HAP-1 (cell line): ENCODE data around the gene SOX6.
"Not testable (repeated sequence)": the region's sequence is repeated elsewhere in the genome, so short reads cannot be mapped to it uniquely, and the experiment has no call there.

Experiments used
- DNase-seq, 2 experiments: peaks; one replicate each; pipeline ENCODE4 v3.0.0-alpha.2; 2016 to 2020; ENCODE audit warnings: low spot score in 2 of 2
- H3K27me3 ChIP-seq: fragments of 250-450 bp; sonication (Bioruptor Pico); 2 replicates; pipeline ENCODE4 v1.5.1; 2020; ENCODE audit warnings: low read depth, mild to moderate bottlenecking, moderate library complexity
- H3K36me3 ChIP-seq: fragments of 250-450 bp; sonication (Bioruptor Pico); replicated peaks from 2 replicates; pipeline ENCODE4 v1.5.1; 2020; ENCODE audit warnings: mild to moderate bottlenecking
- H3K4me1 ChIP-seq: fragments of 250-450 bp; sonication (Bioruptor Pico); 2 replicates; pipeline ENCODE4 v1.5.1; 2020; ENCODE audit warnings: mild to moderate bottlenecking
- H3K4me3 ChIP-seq: fragments of 250-450 bp; sonication (Bioruptor Pico); 2 replicates; pipeline ENCODE4 v1.5.1; 2020; ENCODE audit warnings: mild to moderate bottlenecking, moderate library complexity
- H3K9me3 ChIP-seq: fragments of 250-450 bp; sonication (Bioruptor Pico); 2 replicates; pipeline ENCODE4 v1.5.1; 2020; ENCODE audit warnings: mild to moderate bottlenecking, moderate library complexity
- in situ Hi-C: fragments of 300-500 bp; cut with MboI; formaldehyde crosslinking; loops from 3 replicates; pipeline ENCODE4 v1.14.3; 2020; ENCODE audit warnings: low sequenced_read_pairs, inconsistent platforms, mixed read lengths

SOX6 gene

DNA sequence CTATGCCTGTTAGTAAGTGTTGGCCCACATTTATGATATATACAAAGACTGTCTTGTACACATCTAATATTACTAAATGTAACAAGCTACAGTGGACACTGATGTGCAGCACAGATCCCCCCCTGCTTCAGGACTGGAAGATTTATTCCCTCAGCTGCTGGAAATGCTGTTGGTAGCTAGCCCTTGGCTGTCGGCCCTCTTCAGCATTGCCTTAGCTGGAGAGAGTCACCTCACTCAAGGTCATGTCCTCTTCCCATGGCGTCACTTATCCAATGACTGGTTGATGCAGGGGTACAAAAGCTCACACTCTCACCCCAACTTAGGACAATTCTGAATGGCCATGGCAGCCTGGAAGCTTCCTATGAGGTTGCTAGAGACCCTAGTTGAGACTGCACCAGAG is 312.7 kb downstream of the SOX6 start:
- peaks cover 8% of the 10 kb centered on the region for H3K4me1 ChIP-seq
- no peaks in the 10 kb centered on the region for H3K36me3 ChIP-seq
- no peak overlapping the region for H3K4me3 ChIP-seq
- H3K9me3 ChIP-seq: no peaks in the 10 kb centered on the region
- peaks cover 10% of the 10 kb centered on the region; the same call in 1 of the 2 replicates for H3K27me3 ChIP-seq
- in situ Hi-C loops: no loop called here
- no peak for DNase-seq

DNA sequence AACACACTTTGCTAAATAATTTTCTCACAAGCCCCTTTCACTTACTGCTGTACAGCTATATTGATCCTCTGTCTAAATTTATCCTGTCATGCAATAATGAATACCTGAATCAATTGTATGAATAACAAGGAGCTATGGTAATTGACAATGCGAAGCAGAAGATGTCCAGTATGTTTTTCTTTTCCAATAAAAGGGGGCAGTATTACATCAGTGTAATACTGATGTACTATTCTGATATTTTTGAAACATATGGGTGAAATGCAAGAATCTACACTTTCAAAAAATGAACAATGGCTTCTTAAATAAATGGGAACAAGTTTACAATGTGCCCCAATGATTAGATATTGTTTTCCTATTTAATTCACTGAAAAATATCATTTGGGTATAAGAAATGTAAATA is 315.1 kb downstream of the SOX6 start:
- H3K4me1 ChIP-seq: peaks cover 8% of the 10 kb centered on the region
- no peaks in the 10 kb centered on the region for H3K9me3 ChIP-seq
- in situ Hi-C loops: no loop called here
- peaks cover 10% of the 10 kb centered on the region; the same call in 1 of the 2 replicates for H3K27me3 ChIP-seq
- no peaks in the 10 kb centered on the region for H3K36me3 ChIP-seq
- H3K4me3 ChIP-seq: no peak overlapping the region
- DNase-seq: no peak

DNA sequence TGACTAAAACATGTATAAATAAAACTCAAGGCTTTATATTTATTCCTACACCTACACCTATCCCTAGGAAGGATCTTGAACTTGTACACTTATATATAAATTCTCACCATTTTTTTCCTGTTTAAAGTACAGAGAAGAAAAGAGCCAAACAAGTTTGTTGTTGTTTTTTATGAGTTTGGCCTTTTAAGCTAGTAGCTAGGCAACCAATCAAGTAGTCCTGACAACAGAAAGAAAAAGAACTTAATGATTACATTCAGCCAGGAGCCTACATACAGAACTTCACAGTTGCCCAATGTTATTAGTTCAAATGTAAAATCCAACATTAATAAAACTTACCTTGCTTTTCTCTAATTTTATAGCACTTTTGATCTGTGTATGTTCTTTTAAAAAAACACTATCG is 316.2 kb downstream of the SOX6 start:
- DNase-seq: peak in 1 of 2 experiments; percentile 53
- H3K9me3 ChIP-seq: no peaks in the 10 kb centered on the region
- no peaks in the 10 kb centered on the region for H3K36me3 ChIP-seq
- peaks cover 8% of the 10 kb centered on the region for H3K4me1 ChIP-seq
- peaks cover 10% of the 10 kb centered on the region; the same call in 1 of the 2 replicates for H3K27me3 ChIP-seq
- in situ Hi-C loops: no loop called here
- no peak overlapping the region for H3K4me3 ChIP-seq

DNA sequence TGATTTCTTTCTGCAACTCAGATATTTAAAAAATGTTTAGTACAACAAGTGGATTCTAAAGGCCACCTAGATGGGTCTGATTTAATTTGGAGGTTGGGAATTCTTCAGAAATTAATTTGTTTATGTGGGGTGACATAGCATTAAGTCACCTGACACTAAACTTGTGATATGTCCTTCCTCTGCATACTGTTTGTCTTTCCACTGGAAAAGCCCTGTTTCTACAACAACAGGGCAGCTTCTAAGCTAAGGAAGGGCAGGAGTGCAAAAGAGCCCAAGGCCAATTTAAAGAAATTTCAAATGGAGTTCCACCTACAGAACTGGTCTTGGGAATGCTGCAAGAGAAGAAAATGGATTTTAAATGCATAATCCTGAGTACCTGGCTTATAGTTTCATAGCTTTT is 319.2 kb downstream of the SOX6 start:
- Histone ChIP-seq H3K4me3 (no peak overlapping the region), H3K9me3 (no peaks in the 10 kb centered on the region), H3K36me3 (no peaks in the 10 kb centered on the region), H3K27me3 (peaks cover 14% of the 10 kb centered on the region; the same call in 1 of the 2 replicates), H3K4me1 (peaks cover 8% of the 10 kb centered on the region)
- in situ Hi-C loops: no loop called here
- no peak for DNase-seq

DNA sequence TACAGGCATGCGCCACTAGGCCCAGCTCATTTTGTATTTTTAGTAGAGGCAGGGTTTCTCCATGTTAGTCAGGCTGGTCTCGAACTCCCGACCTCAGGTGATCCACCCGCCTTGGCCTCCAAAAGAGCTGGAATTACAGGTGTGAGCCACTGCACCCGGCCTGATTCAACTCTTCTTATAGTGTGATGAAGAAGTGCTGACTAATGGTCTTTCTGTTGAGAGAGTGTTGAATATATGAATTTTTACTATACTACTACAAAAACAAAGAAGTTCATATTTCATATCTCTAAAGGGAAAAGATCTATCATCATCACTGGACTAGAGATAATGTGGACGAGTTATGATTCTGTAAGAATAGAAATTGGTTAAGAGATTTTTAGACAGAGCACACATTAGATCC is 320.1 kb downstream of the SOX6 start:
- Histone ChIP-seq H3K9me3 (no peaks in the 10 kb centered on the region), H3K4me3 (no peak overlapping the region), H3K36me3 (no peaks in the 10 kb centered on the region), H3K27me3 (0 out of 2 replicates have a peak, but pooled peaks cover 8% of the 10 kb centered on the region), H3K4me1 (peaks cover 8% of the 10 kb centered on the region)
- no peak for DNase-seq
- in situ Hi-C loops: no loop called here

DNA sequence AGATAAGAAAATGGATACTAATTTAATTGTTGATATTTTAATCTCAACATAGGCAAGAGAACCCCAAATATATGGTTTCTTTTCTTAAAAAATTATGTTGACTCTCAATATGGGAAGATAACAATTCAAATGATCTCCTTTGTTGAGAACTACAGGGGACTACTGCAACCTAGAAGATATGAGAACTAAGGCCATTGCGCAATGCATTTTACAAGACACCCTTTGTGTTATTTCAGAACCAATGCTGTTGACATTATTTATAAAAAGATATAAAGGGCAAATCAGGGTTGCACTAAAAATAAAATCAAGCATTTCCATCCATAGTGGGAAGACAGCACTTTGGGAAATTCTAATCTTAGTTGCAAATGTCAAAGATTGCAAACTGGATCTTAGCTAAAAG is 322.3 kb downstream of the SOX6 start:
- Histone ChIP-seq H3K27me3 (0 out of 2 replicates have a peak, but pooled peaks cover 9% of the 10 kb centered on the region), H3K9me3 (no peaks in the 10 kb centered on the region), H3K4me3 (no peak overlapping the region), H3K36me3 (no peaks in the 10 kb centered on the region), H3K4me1 (no peaks in the 10 kb centered on the region)
- no peak for DNase-seq
- in situ Hi-C loops: no loop called here

DNA sequence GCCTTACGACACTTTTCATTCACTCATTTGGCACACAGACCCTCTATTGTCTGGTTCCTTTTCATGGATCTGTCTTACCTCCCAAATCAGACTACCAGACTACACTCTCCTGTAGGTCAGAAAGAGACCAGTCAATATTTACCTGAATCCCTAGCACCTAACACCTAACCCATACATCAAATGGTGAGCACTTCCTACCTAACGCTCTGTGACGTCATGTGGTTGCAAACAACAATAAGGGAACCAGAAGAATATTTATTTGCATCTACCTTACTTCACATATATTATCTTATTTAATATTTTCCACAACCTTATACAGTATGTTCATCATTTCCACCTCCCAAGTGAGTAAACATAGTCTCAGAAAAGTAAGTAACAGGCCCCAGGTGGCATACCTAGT is 323.4 kb downstream of the SOX6 start:
- no peak for DNase-seq
- in situ Hi-C loops: no loop called here
- H3K9me3 ChIP-seq: no peaks in the 10 kb centered on the region
- H3K36me3 ChIP-seq: no peaks in the 10 kb centered on the region
- no peak overlapping the region for H3K4me3 ChIP-seq
- no peaks in the 10 kb centered on the region for H3K4me1 ChIP-seq
- H3K27me3 ChIP-seq: 0 out of 2 replicates have a peak, but pooled peaks cover 7% of the 10 kb centered on the region

DNA sequence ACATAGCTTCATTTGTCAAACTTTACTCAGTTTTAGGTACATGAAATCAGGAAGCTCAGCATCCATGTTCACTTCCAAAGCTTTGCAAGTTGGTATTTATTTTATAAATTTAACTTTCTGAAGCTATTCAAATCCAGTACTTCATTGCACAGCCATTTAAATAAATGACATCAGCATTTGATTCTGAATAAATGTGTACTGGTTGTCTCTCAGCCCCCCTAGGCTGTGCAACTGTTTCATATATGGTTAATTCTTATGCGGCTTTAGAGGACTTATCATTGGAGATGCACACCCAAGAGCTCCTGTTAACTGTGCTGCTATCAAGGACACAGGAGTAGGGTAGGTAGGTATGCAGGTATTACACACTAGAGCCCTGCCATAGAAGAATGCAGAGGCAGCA is 325.1 kb downstream of the SOX6 start:
- no peaks in the 10 kb centered on the region for H3K4me1 ChIP-seq
- in situ Hi-C loops: no loop called here
- no peak for DNase-seq
- no peaks in the 10 kb centered on the region for H3K9me3 ChIP-seq
- H3K27me3 ChIP-seq: 0 out of 2 replicates have a peak, but pooled peaks cover 7% of the 10 kb centered on the region
- no peak overlapping the region for H3K4me3 ChIP-seq
- H3K36me3 ChIP-seq: no peaks in the 10 kb centered on the region

DNA sequence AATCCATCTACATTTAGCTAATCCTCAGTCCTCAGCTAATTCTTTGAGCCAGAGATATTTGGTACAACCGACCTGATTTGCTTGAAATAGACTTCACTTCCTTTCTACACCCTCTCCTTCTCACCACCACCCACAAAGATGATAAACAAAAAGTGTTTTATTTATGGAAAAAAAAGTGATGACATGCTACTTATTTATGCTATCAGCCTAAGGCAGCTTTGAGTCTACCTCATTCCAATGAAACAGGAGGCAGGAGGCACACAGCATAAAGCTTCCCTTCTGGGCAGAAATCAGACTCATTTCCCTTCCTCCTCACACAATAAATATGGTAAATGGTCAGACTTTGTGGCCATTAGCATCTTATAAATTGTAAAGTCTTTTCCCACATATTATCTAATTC is 325.7 kb downstream of the SOX6 start:
- Histone ChIP-seq H3K36me3 (no peaks in the 10 kb centered on the region), H3K9me3 (no peaks in the 10 kb centered on the region), H3K4me3 (no peak overlapping the region), H3K27me3 (0 out of 2 replicates have a peak, but pooled peaks cover 7% of the 10 kb centered on the region), H3K4me1 (no peaks in the 10 kb centered on the region)
- in situ Hi-C loops: no loop called here
- no peak for DNase-seq

DNA sequence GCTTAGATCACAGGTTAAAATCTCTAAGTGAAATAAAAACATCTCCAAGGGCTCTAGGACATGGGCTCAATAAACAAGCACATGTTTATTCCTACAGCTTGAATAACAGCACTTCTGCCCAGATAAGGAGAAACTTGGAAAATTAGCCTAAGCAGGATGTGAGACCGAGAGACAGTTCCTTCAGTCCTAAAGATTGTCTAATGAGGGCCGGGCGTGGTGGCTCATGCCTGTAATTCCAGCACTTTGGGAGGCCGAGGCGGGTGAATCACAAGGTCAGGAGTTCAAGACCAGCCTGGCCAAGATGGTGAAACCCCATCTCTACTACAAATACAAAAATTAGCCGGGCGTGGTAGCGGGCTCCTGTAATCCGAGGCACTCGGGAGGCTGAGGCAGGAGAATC is 327.2 kb downstream of the SOX6 start:
- H3K27me3 ChIP-seq, H3K9me3 ChIP-seq, DNase-seq, in situ Hi-C loops, H3K4me3 ChIP-seq, H3K36me3 ChIP-seq, H3K4me1 ChIP-seq: not testable (repeated sequence)

DNA sequence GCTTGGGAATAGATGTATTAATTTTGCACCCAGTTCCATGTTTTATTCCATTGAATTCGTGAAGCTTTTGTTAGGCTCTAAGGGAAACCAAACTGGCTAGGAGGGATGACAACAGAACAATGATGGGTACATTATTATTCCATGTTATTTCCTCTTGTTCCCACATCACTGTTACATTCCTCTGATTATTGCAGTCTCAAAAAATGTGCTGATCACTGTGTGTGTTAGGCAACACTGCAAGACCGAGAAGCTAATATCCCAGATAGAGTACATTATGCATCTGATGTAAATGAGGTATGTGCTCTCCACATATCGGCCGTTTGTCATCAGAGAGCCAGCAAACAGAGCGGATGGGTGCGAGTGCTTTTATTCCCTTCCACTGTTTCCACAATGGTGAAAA is 327.9 kb downstream of the SOX6 start:
- in situ Hi-C loops: no loop called here
- no peak for DNase-seq

DNA sequence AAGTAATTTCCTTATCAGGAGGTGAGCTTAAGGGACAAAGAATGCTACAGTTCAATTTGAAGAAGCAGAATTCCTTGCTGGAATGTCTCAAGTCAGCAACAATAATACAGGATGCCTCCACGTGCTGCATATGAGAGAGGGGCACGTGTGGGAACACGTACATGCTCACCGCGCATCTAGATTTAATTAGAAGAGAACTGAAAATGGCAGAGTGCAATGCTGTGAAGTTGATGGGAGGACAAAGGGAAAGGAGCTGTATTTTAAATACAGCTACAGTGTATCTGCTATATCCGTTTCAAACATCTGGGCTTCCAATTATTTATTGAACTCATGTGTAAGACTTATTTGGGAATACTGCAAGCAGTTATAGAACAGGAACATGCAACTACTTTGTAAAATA is 328.7 kb downstream of the SOX6 start:
- H3K4me3 ChIP-seq: no peak overlapping the region
- H3K36me3 ChIP-seq: no peaks in the 10 kb centered on the region
- H3K4me1 ChIP-seq: no peaks in the 10 kb centered on the region
- in situ Hi-C loops: no loop called here
- 0 out of 2 replicates have a peak, but pooled peaks cover 3% of the 10 kb centered on the region for H3K27me3 ChIP-seq
- no peak for DNase-seq
- H3K9me3 ChIP-seq: no peaks in the 10 kb centered on the region

More for the DNA sequence above, 327.9 kb downstream of the SOX6 start:
- no peaks in the 10 kb centered on the region for H3K9me3 ChIP-seq
- no peaks in the 10 kb centered on the region for H3K36me3 ChIP-seq
- no peaks in the 10 kb centered on the region for H3K4me1 ChIP-seq
- H3K27me3 ChIP-seq: 0 out of 2 replicates have a peak, but pooled peaks cover 3% of the 10 kb centered on the region
- no peak overlapping the region for H3K4me3 ChIP-seq

DNA sequence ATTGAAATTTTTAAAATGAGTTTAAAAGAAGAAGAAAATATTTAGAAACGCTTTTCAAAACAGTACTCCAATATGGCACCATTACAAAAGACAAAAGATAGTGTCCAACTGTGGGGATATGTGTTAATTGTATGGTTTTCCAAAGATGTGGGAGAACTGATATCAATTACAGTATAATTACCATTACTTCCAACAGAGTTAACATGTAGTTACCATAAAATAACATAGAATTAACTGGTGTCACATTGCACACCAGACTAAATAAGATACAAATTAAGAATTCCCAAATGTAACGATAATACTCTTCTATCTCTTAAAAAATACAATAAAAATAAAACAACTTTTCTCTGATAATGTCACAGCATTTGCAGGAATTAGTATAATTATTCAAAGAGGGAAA is 329.5 kb downstream of the SOX6 start:
- no peak overlapping the region for H3K4me3 ChIP-seq
- DNase-seq: no peak
- no peaks in the 10 kb centered on the region for H3K9me3 ChIP-seq
- H3K4me1 ChIP-seq: no peaks in the 10 kb centered on the region
- in situ Hi-C loops: no loop called here
- H3K36me3 ChIP-seq: no peaks in the 10 kb centered on the region
- 0 out of 2 replicates have a peak, but pooled peaks cover 5% of the 10 kb centered on the region for H3K27me3 ChIP-seq

DNA sequence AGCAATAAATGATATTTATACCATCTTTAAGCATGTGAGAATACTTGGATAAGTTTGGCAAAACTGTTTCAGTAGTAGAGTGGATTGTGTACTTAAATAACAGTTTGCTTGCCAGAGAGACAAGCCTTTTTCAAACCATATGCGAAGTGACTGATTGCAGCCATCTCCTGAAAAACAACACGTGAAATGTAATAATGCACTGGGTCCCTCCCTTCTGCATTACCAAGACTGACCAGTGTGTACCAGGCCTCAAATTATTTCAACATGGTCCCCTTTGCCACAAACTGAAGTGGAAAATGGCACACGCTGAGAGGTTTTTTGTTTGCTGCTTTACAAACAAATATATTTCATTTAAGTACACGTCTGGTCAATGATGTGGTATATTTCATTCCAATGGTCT is 337.4 kb downstream of the SOX6 start:
- 0 out of 2 replicates have a peak, but pooled peaks cover 3% of the 10 kb centered on the region for H3K4me1 ChIP-seq
- no peak for DNase-seq
- H3K9me3 ChIP-seq: no peaks in the 10 kb centered on the region
- no peak overlapping the region for H3K4me3 ChIP-seq
- in situ Hi-C loops: no loop called here
- no peaks in the 10 kb centered on the region for H3K36me3 ChIP-seq
- peaks cover 12% of the 10 kb centered on the region for H3K27me3 ChIP-seq

DNA sequence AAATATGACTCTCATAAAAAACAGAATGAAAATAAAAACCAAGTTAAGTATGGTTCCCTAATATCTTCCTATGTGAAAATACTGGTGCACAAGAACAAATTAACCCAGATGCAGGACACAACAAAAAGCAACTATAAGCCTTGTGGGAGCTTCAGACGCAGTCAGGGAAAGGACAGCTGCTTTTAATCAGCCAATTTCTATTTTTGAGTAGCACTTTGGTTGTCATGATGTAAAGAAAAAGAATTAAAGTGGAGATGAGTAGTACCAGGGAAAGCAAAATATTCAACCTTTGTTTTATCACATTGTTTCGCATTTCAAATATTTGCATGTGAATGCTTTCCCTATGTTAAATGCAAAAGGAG is 339.9 kb downstream of the SOX6 start:
- in situ Hi-C loops: no loop called here
- no peak for DNase-seq
- Histone ChIP-seq H3K4me3 (no peak overlapping the region), H3K9me3 (no peaks in the 10 kb centered on the region), H3K4me1 (0 out of 2 replicates have a peak, but pooled peaks cover 3% of the 10 kb centered on the region), H3K27me3 (peaks cover 10% of the 10 kb centered on the region), H3K36me3 (no peaks in the 10 kb centered on the region)
